WERI-Rb-1 (cell line): ENCODE data around the gene UBR3.

Source experiments
- DNase-seq: peaks from one replicate; pipeline ENCODE4 v3.0.0-alpha.2; 2020
- H3K27ac ChIP-seq: fragments of 250-450 bp; sonication (Bioruptor Pico); 2 replicates; pipeline ENCODE4 v1.5.1; 2020; ENCODE audit warnings: mild to moderate bottlenecking, moderate library complexity
- H3K27me3 ChIP-seq: fragments of 250-450 bp; sonication (Bioruptor Pico); 2 replicates; pipeline ENCODE4 v1.5.1; 2021; ENCODE audit warnings: mild to moderate bottlenecking, low read depth, moderate library complexity; ENCODE audit not compliant: insufficient read depth, severe bottlenecking
- H3K36me3 ChIP-seq: fragments of 250-450 bp; sonication (Bioruptor Pico); 2 replicates; pipeline ENCODE4 v1.5.1; 2020; ENCODE audit warnings: mild to moderate bottlenecking, moderate library complexity
- H3K4me3 ChIP-seq: 2 replicates; pipeline ENCODE4 v1.5.1; 2011; ENCODE audit warnings: low read depth, mild to moderate bottlenecking, control low read depth, low read length
- H3K9me3 ChIP-seq: fragments of 250-450 bp; sonication (Bioruptor Pico); 2 replicates; pipeline ENCODE4 v1.5.1; 2021; ENCODE audit warnings: mild to moderate bottlenecking, moderate library complexity; ENCODE audit not compliant: severe bottlenecking
- CTCF ChIP-seq: IDR thresholded peaks from 2 replicates; pipeline ENCODE4 v1.5.1; 2011; ENCODE audit warnings: low read depth, mild to moderate bottlenecking, control low read depth, inconsistent platforms, low read length

UBR3 gene

GRCh38 chr2:169822036-169822435 lies 5.2 kb upstream of the UBR3 start:
- DNase-seq = no peak
- Histone ChIP-seq H3K36me3 (peaks cover 37% of the 10 kb centered on the region), H3K9me3 (no peaks in the 10 kb centered on the region), H3K27me3 (no peaks in the 10 kb centered on the region), H3K4me3 (no peak overlapping the region), H3K27ac (no peak overlapping the region)
- TF ChIP-seq CTCF = no peak

- H3K27me3 ChIP-seq = no peaks in the 10 kb centered on the region
- DNase-seq = no peak
- no peaks in the 10 kb centered on the region for H3K9me3 ChIP-seq
- H3K4me3 ChIP-seq = no peak overlapping the region
- no peak overlapping the region for H3K27ac ChIP-seq
- peaks cover 32% of the 10 kb centered on the region for H3K36me3 ChIP-seq
- TF ChIP-seq CTCF = no peak
Measured at GRCh38 chr2:169822785-169823392, 4.4 kb upstream of the UBR3 start.

- peak overlapping the region; percentile 97 for H3K4me3 ChIP-seq
Measured at GRCh38 chr2:169823996-169824372, 3.3 kb upstream of the UBR3 start.

GRCh38 chr2:169824373-169825333 lies 2.6 kb upstream of the UBR3 start, which contains the start of gene METTL5:
Gene METTL5 (minus strand): TSS chr2:169824905. CDS start chr2:169824597, 308 bp downstream.
- Histone ChIP-seq H3K27me3 (no peaks in the 10 kb centered on the region), H3K4me3 (peak within 1 kb of the TSS; percentile 97), H3K36me3 (peaks cover 16% of the 10 kb centered on the region), H3K9me3 (no peaks in the 10 kb centered on the region), H3K27ac (peak within 1 kb of the TSS; percentile 65)
- TF ChIP-seq CTCF = peak; percentile 96
- peak; percentile 84 for DNase-seq

More at GRCh38 chr2:169823996-169824372, 3.3 kb upstream of the UBR3 start:
- Histone ChIP-seq H3K36me3 (peaks cover 21% of the 10 kb centered on the region), H3K27me3 (no peaks in the 10 kb centered on the region), H3K9me3 (no peaks in the 10 kb centered on the region), H3K27ac (no peak overlapping the region)
- no peak for TF ChIP-seq CTCF
- no peak for DNase-seq

- DNase-seq = peak; percentile 28
- Histone ChIP-seq H3K4me3 (peak overlapping the region; percentile 75), H3K27ac (no peak overlapping the region), H3K36me3 (peaks cover 9% of the 10 kb centered on the region), H3K9me3 (no peaks in the 10 kb centered on the region), H3K27me3 (no peaks in the 10 kb centered on the region)
- TF ChIP-seq CTCF = no peak
Measured at GRCh38 chr2:169828141-169828811, 1.0 kb downstream of the UBR3 start.
